GM19099 (cell line): ENCODE results near the gene RIPOR1.

ENCODE experiments used
- POLR2A ChIP-seq: IDR thresholded peaks from 3 replicates; pipeline ENCODE4 v1.6.1; 2011; ENCODE audit warnings: low read depth; ENCODE audit not compliant: insufficient read length; ENCODE audit errors: extremely low read depth

The RIPOR1 gene

DNA sequence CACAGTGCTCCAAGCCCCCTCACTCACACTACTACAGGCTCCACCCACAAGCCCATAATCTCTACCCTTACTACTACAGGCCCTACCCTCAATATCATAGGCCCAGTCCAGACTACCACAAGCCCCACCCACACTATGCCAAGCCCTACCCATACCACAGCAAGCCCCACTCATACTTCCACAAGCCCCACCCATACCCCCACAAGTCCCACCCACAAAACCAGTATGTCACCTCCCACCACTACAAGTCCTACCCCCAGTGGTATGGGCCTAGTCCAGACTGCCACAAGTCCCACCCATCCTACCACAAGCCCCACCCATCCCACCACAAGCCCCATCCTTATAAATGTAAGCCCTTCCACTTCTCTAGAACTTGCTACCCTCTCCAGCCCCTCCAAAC lies 13.8 kb downstream of the RIPOR1 start:
- TF ChIP-seq POLR2A: no peak

GRCh38 chr16:67543036-67543435 lies 14.4 kb downstream of the RIPOR1 start:
- no peak for TF ChIP-seq POLR2A

- TF ChIP-seq POLR2A: no peak
Measured at GRCh38 chr16:67543582-67543981, 15.0 kb downstream of the RIPOR1 start.

DNA sequence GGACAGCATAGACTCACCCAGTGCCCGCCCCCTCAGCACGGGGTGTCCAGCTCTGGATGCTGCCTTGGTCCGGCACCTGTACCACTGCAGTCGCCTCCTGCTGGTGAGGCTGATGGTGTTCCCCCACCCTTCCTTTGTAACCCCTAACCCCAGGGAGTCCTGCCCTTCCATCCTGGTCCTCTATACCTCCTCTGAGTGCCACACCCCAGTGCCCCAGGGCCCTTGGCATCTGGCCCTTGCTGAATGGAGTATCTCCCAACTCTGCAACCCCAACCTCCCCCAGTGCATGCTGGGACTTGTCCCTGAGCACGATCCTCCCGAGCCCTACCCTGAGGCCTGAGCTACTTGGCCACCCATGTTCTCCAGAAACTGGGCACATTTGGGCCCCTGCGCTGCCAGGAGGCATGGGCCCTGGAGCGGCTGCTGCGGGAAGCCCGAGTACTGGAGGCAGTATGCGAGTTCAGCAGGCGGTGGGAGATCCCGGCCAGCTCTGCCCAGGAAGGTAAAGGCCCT lies 15.8 kb downstream of the RIPOR1 start:
- no peak for TF ChIP-seq POLR2A

DNA sequence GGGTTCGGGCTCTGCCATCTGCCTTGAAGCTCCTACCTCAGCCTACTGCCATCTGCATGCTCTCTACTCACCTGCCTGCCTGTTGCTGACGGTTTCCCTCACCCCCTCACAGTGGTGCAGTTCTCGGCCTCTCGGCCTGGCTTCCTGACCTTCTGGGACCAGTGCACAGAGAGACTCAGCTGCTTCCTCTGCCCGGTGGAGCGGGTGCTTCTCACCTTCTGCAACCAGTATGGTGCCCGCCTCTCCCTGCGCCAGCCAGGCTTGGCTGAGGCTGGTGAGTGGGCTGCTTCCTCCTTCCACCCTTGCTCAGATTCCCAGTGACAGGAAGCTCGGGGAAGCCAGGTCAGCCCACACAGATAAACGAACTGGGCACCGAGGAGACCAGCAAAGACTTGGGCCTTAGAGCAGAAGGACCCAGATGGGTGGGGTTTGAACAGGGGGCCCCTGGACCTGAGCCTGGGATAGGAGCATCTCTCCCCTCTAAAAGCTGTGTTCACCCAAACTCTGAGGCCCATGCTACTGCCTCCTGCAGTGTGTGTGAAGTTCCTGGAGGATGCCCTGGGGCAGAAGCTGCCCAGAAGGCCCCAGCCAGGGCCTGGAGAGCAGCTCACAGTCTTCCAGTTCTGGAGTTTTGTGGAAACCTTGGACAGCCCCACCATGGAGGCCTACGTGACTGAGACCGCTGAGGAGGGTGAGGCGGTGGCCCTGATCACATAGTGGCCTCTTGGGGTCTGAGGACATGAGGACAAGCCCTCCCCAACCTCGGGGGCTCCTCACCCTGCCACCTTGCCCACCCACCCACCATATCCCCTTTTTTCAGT lies 16.4 kb downstream of the RIPOR1 start:
- no peak for TF ChIP-seq POLR2A

DNA sequence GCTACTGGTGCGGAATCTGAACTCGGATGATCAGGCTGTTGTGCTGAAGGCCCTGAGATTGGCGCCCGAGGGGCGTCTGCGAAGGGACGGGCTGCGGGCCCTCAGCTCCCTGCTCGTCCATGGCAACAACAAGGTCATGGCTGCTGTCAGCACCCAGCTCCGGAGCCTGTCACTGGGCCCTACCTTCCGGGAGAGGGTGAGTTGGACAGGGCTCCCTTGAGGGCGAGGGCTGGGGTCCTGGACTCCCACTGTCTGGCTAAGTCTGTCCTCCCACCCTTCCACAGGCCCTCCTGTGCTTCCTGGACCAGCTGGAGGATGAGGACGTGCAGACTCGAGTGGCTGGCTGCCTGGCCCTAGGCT lies 17.0 kb downstream of the RIPOR1 start:
- TF ChIP-seq POLR2A: no peak

DNA sequence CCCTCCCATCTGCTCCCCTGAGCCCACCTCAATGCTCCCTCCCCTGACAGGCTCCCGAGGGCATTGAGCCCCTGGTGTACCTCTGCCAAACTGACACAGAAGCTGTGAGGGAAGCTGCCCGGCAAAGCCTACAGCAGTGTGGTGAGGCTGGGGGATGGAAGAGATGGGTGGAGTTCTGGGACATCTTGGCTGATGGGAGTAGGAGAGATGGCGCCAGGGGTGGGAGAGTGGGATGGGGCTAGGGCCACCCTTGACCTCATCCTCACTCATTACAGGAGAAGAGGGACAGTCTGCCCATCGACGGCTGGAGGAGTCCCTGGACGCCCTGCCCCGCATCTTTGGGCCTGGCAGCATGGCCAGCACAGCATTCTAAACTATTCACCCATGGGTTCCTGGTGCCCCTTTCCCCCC lies 17.5 kb downstream of the RIPOR1 start:
- TF ChIP-seq POLR2A: no peak

DNA sequence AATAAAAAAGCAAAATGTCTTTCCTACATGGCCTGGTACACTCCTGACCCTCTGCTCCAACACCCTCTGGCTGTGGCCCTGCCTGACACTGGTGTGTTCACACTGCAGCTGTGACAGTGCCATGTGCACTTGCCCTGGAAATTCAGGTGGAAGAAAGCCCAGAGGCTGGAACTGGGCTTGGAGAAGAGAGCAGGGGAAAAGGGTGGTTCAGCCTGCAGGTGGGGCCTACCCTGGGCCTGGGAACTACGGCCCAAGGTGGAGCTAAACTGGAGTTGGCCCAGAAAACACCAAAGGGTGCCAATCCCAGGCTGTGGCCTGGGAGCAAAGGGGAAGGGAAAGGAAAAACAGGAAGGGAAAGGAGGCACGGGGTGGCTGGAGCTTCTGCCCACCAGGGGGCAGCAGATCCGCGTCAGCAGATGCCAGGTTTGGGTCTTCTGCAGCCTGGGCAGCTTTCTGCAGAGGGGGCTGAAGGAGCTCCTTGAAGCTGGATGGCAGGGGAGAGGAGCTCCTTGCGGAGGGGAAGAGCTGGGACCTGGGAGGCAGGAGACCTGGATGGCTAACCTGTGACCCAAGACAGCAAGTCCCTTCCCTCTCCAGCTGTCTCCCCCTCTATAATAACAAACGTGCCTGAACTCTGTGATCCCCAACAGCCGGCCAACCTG lies 18.3 kb downstream of the RIPOR1 start:
- no peak for TF ChIP-seq POLR2A

DNA sequence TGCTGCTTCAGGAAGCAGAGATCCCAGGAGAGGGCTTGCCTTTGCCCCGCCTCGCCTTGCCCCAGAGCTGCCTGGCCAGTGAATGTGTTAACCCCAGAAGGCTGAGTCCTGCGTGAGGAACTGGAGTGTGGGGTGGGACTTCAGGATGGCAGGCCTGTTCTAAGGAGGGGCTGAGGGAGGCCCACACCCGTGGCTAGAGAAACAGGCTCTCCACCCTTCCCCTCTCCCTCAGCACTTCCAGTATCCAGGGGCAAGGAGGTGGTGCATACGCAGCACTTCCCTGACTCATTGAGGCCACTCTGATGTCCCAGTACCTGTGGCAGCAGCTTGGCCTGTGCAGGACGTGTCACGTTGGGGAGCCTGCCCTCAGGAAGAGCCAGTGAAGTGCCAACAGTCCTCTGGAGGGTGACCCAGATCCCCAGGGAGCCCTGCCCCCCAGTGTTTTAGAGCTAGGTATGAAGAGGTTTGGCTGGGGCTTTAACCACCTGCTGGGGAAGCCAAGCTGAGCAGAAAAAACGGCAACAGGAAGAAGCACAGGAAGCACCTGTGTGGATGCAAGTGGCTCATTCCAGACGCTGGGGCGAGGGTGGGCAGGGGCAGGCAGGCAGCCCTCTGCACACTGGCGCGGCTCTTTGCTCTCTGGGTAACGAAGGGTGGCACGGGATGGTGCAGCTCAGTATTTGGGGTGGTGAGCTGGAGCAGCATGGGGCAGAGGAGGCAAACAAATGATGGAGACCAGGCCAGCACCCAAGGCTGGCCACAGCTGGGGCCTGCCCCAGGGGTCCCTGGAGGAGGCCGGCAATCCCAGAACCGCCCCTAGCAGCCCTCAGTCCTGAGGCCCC lies 19.0 kb downstream of the RIPOR1 start:
- peak; percentile 35 for TF ChIP-seq POLR2A

DNA sequence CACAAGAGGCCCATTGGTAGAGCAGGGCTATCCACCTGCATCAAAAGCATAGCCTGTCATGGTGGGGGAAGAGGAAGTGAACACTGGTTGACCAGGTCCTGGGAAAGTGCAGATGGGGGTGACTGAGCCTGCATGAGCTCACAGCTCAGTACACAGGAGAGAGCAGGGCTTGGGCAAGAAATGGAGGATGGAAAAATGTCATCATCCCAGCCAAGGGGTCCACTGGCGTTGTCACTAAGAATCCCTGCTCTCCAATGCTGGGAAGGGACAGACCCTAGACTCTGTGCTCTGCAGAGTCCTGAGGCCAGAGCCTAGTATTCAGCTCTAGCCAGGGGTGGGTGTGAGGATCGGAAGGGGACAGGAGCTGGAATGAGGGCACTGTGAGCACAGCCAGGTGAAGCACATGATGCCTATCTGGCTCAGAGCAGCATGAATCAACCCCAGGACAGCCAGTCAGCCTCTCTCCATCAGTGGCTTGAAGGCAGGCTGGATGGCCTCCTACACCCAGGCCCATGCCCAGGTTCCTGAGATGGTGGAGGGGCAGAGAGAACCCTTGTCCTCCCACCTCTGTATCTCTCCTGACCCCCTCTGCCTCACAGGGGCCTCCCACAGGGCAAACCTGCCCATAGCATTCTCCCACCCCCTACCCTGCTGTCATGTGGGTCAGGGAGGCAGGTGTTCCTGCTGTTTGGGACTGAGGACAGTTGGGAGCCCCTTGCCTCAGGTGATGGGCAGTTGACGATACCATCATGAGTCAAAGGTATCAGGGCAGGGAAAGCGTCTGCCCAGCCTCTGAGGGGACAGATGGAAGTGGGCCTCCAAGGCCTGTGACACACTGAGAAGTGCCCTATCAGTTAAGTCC lies 19.9 kb downstream of the RIPOR1 start:
- peak; percentile 4 for TF ChIP-seq POLR2A

DNA sequence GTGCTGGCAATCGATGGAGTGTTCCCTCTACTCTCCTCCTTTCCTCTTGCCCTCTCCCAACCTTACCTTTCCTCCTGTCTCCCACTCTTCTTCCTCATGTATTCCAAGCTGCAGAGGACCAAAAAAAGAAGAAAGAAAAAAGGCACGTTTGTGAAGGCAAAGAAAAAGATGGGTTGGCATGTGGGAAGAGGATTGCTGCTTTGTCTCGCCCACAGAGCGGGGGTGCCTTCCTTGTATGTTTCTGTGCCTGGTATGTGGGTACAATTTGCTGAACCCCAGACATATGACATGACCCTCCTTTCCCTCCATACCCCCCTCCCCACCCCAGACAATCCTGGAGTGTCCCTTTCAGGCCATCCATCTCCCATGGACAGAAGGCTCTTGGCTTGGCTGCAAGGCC lies 20.6 kb downstream of the RIPOR1 start:
- TF ChIP-seq POLR2A: no peak

- TF ChIP-seq POLR2A: no peak
Measured at GRCh38 chr16:67549936-67550335, 21.3 kb downstream of the RIPOR1 start.

GRCh38 chr16:67551091-67551490 lies 22.5 kb downstream of the RIPOR1 start:
- TF ChIP-seq POLR2A: no peak

DNA sequence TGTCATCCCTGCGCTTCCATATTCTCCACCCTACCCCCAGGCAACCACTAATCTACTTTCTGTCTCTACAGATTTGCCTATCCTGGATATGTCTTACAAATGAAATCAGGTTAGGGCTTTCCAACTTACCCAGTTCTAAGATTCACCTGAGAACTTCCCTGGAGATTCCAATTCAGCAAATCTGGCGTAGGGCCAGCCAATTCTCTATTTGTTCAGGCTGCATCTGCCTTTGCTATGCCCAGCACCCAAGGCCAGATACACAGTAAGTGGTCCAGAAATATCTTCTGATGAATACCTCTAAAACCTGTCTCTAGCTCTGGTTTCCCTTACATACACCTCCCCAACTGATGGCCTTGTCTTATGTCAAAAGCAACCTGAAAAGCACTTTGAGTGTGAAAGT lies 23.3 kb downstream of the RIPOR1 start:
- no peak for TF ChIP-seq POLR2A
